ENCODE measurements around the gene ZNF275.
"Not testable (repeated sequence)": the region's sequence is repeated elsewhere in the genome, so short reads cannot be mapped to it uniquely, and the experiment has no call there.

Gene ZNF275

GRCh38 chrX:153333821-153334653 is at the start of gene ZNF275:
Gene ZNF275, plus strand, starts transcription at chrX:153334153. Its CDS starts 2,527 bp downstream, at chrX:153336680.
- peak; percentile 77 for DNase-seq

GRCh38 chrX:153285678-153286077 is 48.3 kb upstream of the ZNF275 start:
- DNase-seq = not testable (repeated sequence)

DNA sequence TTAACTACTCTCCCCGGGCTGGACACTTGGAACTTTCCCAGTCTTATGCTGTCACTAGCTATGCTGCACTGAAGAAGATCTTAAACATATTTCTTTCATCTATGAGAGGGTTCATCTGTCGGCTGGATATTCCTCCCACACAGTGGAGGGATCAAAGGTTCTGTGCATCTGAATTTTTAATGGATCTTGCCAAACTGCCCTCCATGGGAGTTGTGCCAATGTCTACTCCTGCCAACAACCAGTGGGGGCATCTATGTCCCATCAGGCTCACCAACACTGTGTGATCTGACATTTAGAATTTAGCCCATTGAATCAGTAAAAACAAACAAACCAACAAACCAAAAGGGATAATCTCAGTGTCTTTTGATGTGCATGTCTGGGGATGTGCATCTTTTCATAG is 45.1 kb upstream of the ZNF275 start:
- not testable (repeated sequence) for DNase-seq

GRCh38 chrX:153293485-153294071 is 40.4 kb upstream of the ZNF275 start:
- not testable (repeated sequence) for DNase-seq

DNA sequence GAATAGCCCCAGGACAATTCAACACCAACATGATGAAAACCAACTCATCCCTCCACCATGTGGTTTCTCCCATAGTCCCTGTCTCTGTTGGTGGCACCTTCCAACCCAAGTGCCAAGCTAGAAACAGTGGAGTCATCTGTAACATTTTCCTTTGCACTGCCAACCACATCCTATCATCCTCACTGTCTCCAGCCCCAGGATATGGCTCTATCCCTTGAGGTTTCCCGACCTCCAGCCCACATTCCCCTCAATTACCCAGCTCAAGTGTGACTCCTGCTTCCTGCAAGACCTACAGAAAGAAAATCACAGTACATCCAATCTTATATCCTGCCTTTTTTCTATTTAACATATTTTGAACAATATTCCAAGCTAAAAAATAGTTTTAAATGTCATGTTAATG is 36.6 kb upstream of the ZNF275 start:
- no peak for DNase-seq

GRCh38 chrX:153299855-153300254 is 34.1 kb upstream of the ZNF275 start:
- DNase-seq = no peak

- DNase-seq = no peak
Measured at GRCh38 chrX:153301746-153302145, 32.2 kb upstream of the ZNF275 start.

DNA sequence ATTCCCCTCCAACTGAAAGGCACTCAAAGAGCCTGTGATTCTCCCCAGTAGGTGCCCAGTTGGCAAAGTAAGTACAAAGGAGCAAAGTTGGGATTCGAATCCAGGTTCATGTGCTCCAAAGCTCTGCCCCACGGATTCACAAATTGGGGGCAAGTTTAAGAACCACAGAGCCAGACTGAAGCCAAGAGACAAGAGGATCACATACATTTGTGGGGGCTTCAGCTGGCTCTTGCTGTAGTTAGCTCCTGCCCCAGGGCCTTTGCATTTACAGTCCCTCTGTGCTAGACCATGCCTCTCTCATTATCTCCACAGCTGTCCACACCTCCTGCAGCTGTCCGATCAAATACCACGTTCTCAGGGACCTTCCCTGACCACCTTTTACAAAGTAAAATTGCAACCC is 31.2 kb upstream of the ZNF275 start:
- DNase-seq = no peak

DNA sequence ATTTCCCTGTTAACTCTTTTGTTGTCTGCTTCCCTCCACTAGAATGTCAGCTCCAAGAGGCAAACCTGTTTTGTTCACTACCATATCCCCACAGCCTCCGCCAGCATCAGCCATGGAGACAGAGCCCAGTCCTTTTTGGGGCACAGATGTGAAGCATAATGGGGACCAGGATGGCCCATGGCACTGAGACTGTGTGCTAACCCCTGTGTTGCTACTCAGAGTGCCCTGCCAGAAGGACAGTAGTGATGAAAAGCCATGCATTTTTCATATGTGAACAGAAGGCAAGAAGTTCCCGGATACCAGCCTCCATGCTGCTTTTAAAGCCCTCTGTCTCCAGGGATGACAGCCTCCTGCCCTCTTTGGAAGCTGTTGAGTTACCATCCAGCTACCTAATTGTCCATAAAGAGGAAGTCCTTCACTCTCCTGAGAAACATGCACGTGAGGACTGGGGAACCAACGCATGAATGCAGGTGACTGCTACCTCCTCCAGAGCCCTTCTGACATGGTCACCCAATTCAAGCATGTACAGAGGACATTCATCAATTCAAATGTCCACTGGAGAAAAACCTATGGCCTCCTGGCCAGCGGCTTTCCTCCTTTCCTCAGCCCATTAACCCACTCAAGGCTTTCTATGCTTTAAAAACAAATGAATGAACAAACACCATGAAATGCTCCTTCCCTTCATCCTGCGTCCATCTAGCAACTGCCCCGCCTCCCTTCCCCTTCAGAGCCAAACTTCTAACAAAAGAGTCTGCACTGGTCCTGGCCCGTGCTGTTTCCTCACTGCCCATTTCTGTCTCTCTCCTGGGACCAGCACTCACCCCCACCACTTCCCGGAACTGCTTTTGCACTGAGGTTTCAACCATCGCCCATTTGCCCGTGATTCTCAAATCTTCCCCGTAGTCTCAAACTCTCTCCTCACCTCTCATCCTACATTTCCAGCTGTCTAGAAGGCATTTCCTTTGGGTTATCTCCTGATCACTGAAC is 30.4 kb upstream of the ZNF275 start:
- no peak for DNase-seq

- DNase-seq = no peak
Measured at GRCh38 chrX:153304988-153305736, 28.8 kb upstream of the ZNF275 start.

GRCh38 chrX:153305972-153306371 is 28.0 kb upstream of the ZNF275 start:
- no peak for DNase-seq

DNA sequence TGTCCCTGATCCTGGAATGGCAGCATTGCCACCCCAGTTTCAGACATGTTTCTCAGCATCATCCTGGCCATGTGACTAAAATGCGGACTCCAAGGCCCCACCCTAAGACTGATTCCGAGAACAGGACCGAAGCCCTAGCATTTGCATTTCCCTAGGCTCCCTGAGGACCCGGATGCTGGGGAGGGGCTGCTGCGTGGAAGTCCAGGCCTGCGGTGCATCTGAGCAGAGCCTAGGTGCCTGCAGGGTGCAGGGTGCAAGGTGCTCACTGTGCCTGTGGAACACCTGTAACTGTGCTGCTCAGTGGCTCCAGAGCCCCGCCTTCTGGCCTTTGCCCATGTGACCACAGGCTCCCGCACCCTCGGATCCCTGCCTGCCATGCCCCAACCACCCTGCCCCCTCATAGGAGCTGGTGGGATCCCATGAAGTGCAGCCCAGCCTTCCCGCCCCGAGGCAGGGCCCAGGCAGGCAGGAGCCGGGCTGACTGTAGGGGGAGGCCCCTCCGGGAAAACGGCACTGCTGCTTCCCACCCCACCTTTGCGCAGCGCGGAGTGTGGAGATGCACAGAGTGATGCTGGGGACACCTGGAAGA is 27.3 kb upstream of the ZNF275 start:
- no peak for DNase-seq

DNA sequence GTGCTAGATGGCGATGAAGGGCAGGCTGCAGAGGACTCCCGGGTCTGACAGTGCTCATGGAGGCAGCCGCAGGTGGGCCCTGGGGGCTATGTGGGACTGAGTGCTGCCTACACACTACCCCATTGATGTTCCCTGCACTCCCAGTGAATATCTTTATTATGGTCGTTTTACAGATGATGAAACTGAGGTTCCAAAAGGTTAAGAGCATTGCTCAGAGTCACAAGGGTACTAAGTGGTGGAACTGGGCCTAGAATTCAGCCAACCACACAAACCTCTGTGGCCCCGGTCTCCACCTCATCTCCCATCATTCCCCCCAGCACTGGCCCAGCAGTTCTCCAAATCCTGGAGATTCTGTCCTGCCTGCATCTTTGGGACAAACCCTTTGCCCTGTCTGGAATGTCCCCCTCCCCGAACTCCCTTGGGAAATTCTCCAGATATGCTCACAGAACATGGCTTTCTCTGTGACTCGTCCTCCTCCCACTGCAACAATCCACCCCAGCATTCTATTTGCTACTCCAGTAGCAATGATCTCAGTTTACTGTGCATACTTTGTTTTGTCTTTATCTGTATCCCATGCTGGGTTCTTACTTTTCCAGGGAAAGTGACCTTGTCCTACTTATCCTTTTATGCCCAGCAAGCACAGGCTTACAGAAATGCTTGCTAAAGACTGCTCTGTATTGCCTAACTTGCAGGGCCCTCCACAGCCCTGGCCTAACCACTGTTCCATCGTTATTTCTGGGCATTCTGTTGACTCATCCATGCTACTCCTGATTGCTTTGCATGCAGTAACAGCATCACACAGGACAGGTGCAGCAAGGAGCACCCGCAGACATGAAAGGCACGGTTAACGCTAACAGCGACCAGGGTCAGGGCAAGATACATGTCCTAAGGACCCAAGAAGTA is 26.4 kb upstream of the ZNF275 start:
- DNase-seq = no peak

- no peak for DNase-seq
Measured at GRCh38 chrX:153310901-153311300, 23.1 kb upstream of the ZNF275 start.

- DNase-seq = no peak
Measured at GRCh38 chrX:153312041-153312440, 21.9 kb upstream of the ZNF275 start.

GRCh38 chrX:153312842-153313241 is 21.1 kb upstream of the ZNF275 start:
- DNase-seq = no peak

GRCh38 chrX:153317306-153317705 is 16.6 kb upstream of the ZNF275 start:
- no peak for DNase-seq

- no peak for DNase-seq
Measured at GRCh38 chrX:153317996-153318722, 15.8 kb upstream of the ZNF275 start.

- DNase-seq = no peak
Measured at GRCh38 chrX:153318811-153319210, 15.1 kb upstream of the ZNF275 start.

All from stimulated activated naive CD4-positive, alpha-beta T cell treated with Interleukin-2 at 50 U/mL for 16 hours (primary cell).